ENCODE measurements around the gene PLAC8. TPM values are rescaled to one million over a fixed set of nuclear protein-coding genes. Genes with fewer than 3 reads are reported as not detected.

The PLAC8 gene
- total and polyA plus RNA-seq, 2 of the 4 experiments (the other 2 are of a cell fraction): not detected

GRCh38 chr4:83046693-83047473 is 67.6 kb downstream of the PLAC8 start:
- no peak overlapping the region for H2BK120ac ChIP-seq (ENCODE audit: low read depth, low read length)
- no peak overlapping the region for H3K4ac ChIP-seq (ENCODE audit: low read depth, low read length)
- no peak overlapping the region for H3K27ac ChIP-seq (ENCODE audit: insufficient read depth, low read length)
- H4K91ac ChIP-seq (ENCODE audit: insufficient read depth, low read depth, low read length): no peak overlapping the region
- H4K20me1 ChIP-seq (ENCODE audit: insufficient read depth, low read length): no peaks in the 10 kb centered on the region
- ATAC-seq (ENCODE audit: low read depth): no peak
- no TSS peak for BruUV-seq (replicated peaks)
- no peaks in the 10 kb centered on the region for H3K9me3 ChIP-seq (ENCODE audit: control insufficient read depth, insufficient read depth, low read length)
- no peak overlapping the region for H2AK9ac ChIP-seq (replicated peaks; ENCODE audit: low read depth, low read length, poor library complexity)
- no peak overlapping the region for H3K56ac ChIP-seq (ENCODE audit: extremely low read depth, insufficient read depth, low read length)
- no peak overlapping the region for H3K9ac ChIP-seq (ENCODE audit: low read depth, low read length)
- no peak for DNase-seq
- no peak overlapping the region for H2BK15ac ChIP-seq (ENCODE audit: low read depth, low read length)
- H3K18ac ChIP-seq (ENCODE audit: low read depth, low read length): no peak overlapping the region
- ChIA-PET POLR2A (ENCODE audit: unreplicated experiment) (no interaction called here), CTCF (no interaction called here)
- no peak overlapping the region for H2AK5ac ChIP-seq (ENCODE audit: low read depth, low read length)
- H3K4me2 ChIP-seq (ENCODE audit: low read depth, low read length): no peak overlapping the region
- H3K23ac ChIP-seq (ENCODE audit: low read depth, low read length): no peak overlapping the region
- in situ Hi-C loops (cut with MboI; ENCODE audit: low sequenced_read_pairs): loop anchor here (25.0 kb wide), 1 partner anchor 610 kb away; the partner anchor contains the start of genes ENOPH1 and HNRNPDL
- no peaks in the 10 kb centered on the region for H3K9me1 ChIP-seq (ENCODE audit: insufficient read depth, low read length)
- no peak for TF ChIP-seq BHLHE40 (IDR thresholded peaks at IDR 0.05; ENCODE audit: low read depth, low read length)
- no peak for TF ChIP-seq CHD1 (IDR thresholded peaks at IDR 0.05; ENCODE audit: low read depth, low read length)
- no peak for TF ChIP-seq MAFK (IDR thresholded peaks at IDR 0.05; ENCODE audit: low read depth, low read length)
- TF ChIP-seq MXI1 (IDR thresholded peaks at IDR 0.05; ENCODE audit: borderline replicate concordance, low read depth, low read length): no peak
- TF ChIP-seq ELK1 (IDR thresholded peaks at IDR 0.05; ENCODE audit: borderline replicate concordance, low read depth, low read length): no peak
- TF ChIP-seq NFE2L2 (IDR thresholded peaks at IDR 0.05; ENCODE audit: low read depth, low read length): no peak
- no peak for TF ChIP-seq RFX5 (IDR thresholded peaks at IDR 0.05; ENCODE audit: low read depth, low read length)
- no peak for TF ChIP-seq RAD21 (IDR thresholded peaks at IDR 0.05; ENCODE audit: low read length)
- no peak for TF ChIP-seq RCOR1 (IDR thresholded peaks at IDR 0.05; ENCODE audit: insufficient replicate concordance, low read length)
- no peak for TF ChIP-seq POLR2A (IDR thresholded peaks at IDR 0.05; ENCODE audit: low read depth, low read length)
- TF ChIP-seq SMC3 (IDR thresholded peaks at IDR 0.05; ENCODE audit: low read depth, low read length): no peak
- TF ChIP-seq FOS (IDR thresholded peaks at IDR 0.05; ENCODE audit: low read depth, low read length): no peak
- no peak for TF ChIP-seq MAZ (IDR thresholded peaks at IDR 0.05; ENCODE audit: borderline replicate concordance, low read depth, low read length)
- no peak for TF ChIP-seq CEBPB (IDR thresholded peaks at IDR 0.05; ENCODE audit: low read depth, low read length)
- no peak for TF ChIP-seq USF2 (IDR thresholded peaks at IDR 0.05; ENCODE audit: low read depth, low read length)
- TF ChIP-seq CTCF (conservative IDR thresholded peaks at IDR 0.05; ENCODE audit: low read depth, low read length): no peak
- H3K27me3 ChIP-seq (ENCODE audit: control insufficient read depth, insufficient read depth, low read length): no peaks in the 10 kb centered on the region
- H4K5ac ChIP-seq (ENCODE audit: low read depth, low read length): no peak overlapping the region
- H3K4me1 ChIP-seq (ENCODE audit: control insufficient read depth, insufficient read depth, low read length): no peaks in the 10 kb centered on the region
- peaks cover 7% of the 10 kb centered on the region for H3K36me3 ChIP-seq (ENCODE audit: control insufficient read depth, insufficient read depth, low read length)
- dilution Hi-C loops (cut with HindIII; ENCODE audit: low sequenced_read_pairs, unreplicated experiment): no loop called here
- intact Hi-C loops (cut with micrococcal nuclease): no loop called here
- H4K8ac ChIP-seq (ENCODE audit: low read depth in 2 of 2, low read length in 2 of 2): no peak overlapping the region
- no peak overlapping the region for H2BK20ac ChIP-seq (ENCODE audit: low read depth, low read length)
- H2BK5ac ChIP-seq (ENCODE audit: low read depth, low read length, poor library complexity, severe bottlenecking): no peak overlapping the region
- WGBS, 2 experiments (ENCODE audit: extremely low coverage in 2 of 2, insufficient read length in 1 of 2): 94% methylated on average over 3 of the region's 8 CpGs; no CpG with 5 or more reads in 1 of the 2 experiments
- H3K79me1 ChIP-seq (ENCODE audit: low read depth in 1 of 2, low read length in 2 of 2): peaks cover 7 to 21% of the 10 kb centered on the region in 2 experiments
- no peak overlapping the region for H3K4me3 ChIP-seq (ENCODE audit: insufficient read depth, low read depth, low read length)
- no peak overlapping the region for H3K14ac ChIP-seq (replicated peaks; ENCODE audit: low read depth, low read length)
- no peak overlapping the region for H2AFZ ChIP-seq (replicated peaks; ENCODE audit: low read length, poor library complexity)

Data from IMR-90 (cell line).